CD4-positive, alpha-beta T cell (primary cell): ENCODE measurements around the gene XPC. TPM values are rescaled to one million over a fixed set of nuclear protein-coding genes. Genes with fewer than 3 reads are reported as not detected.

ENCODE experiments used
- ATAC-seq: fragments of 200-7000 bp; cut with Tn5 transposase; one replicate; pipeline ENCODE4 v1.10.0; 2022; ENCODE audit warnings: mild to moderate bottlenecking; ENCODE audit not compliant: poor library complexity
- CTCF ChIA-PET: fragments of 350-600 bp; sonication (Branson Sonifier 250); formaldehyde crosslinking; loops from one replicate; lab custom pipeline; 2021; ENCODE audit warnings: antibody characterized with exemption, inconsistent platforms; lab: Charles Lee
- POLR2A ChIA-PET: fragments of 350-600 bp; sonication (Branson Sonifier 250); formaldehyde crosslinking; loops from one replicate; lab custom pipeline; 2021; ENCODE audit warnings: antibody characterized with exemption, inconsistent platforms; lab: Charles Lee
- DNase-seq, 14 experiments: peaks; one replicate each; pipeline ENCODE4 v3.0.0-alpha.2; 2013 to 2020; ENCODE audit warnings: mixed read lengths in 2 of 14
- H3K27ac ChIP-seq, 2 donors: one replicate each; pipeline versions ENCODE4 v1.5.1 to v1.7.0; 2013; ENCODE audit warnings: low read length in 2 of 2, low read depth in 1 of 2, mild to moderate bottlenecking in 1 of 2
- H3K27me3 ChIP-seq, 2 experiments: 1 replicate in 1 of 2; 2 replicates in 1 of 2; pipeline versions ENCODE4 v1.6.1 to v1.7.0; 2013; ENCODE audit warnings: low read length in 2 of 2, control low read depth in 1 of 2, mild to moderate bottlenecking in 1 of 2, moderate library complexity in 1 of 2; ENCODE audit not compliant: insufficient read depth in 2 of 2, control insufficient read depth in 1 of 2
- H3K36me3 ChIP-seq: one replicate; pipeline ENCODE4 v1.6.1; 2013; ENCODE audit warnings: low read length, control low read depth; ENCODE audit not compliant: insufficient read depth
- H3K4me1 ChIP-seq: one replicate; pipeline ENCODE4 v1.6.1; 2013; ENCODE audit warnings: low read length, control low read depth; ENCODE audit not compliant: insufficient read depth
- H3K4me3 ChIP-seq: one replicate; pipeline ENCODE4 v1.5.1; 2013; ENCODE audit warnings: mild to moderate bottlenecking, low read length, moderate library complexity
- H3K9me3 ChIP-seq, 2 experiments: 1 replicate in 1 of 2; 2 replicates in 1 of 2; pipeline versions ENCODE4 v1.6.1 to v1.7.0; 2013; ENCODE audit warnings: low read length in 2 of 2, mild to moderate bottlenecking in 2 of 2, control low read depth in 1 of 2, moderate library complexity in 1 of 2; ENCODE audit not compliant: control insufficient read depth in 1 of 2, insufficient read depth in 1 of 2
- H3K27ac Mint-ChIP-seq: one replicate; pipeline ENCODE4 v1.8.0; 2020; ENCODE audit warnings: mixed read lengths
- H3K27me3 Mint-ChIP-seq: one replicate; pipeline ENCODE4 v1.8.0; 2021; ENCODE audit warnings: mixed read lengths
- H3K36me3 Mint-ChIP-seq: one replicate; pipeline ENCODE4 v1.8.0; 2021; ENCODE audit warnings: low read depth, mixed read lengths
- H3K4me1 Mint-ChIP-seq: one replicate; pipeline ENCODE4 v1.8.0; 2021; ENCODE audit warnings: low read depth, mixed read lengths
- H3K4me3 Mint-ChIP-seq: one replicate; pipeline ENCODE4 v1.8.0; 2020; ENCODE audit warnings: mild to moderate bottlenecking, mixed read lengths
- H3K9me3 Mint-ChIP-seq: one replicate; pipeline ENCODE4 v1.8.0; 2020; ENCODE audit warnings: mixed read lengths
- CTCF ChIP-seq: fragments of 200-600 bp; IDR thresholded peaks from one replicate; pipeline ENCODE4 v1.8.0; 2022; ENCODE audit warnings: antibody characterized with exemption, mild to moderate bottlenecking
- intact Hi-C, 2 experiments: fragments of 100-400 bp; cut with DNase I in 1 of 2; cut with micrococcal nuclease in 1 of 2; formaldehyde crosslinking; loops; one replicate each; pipeline versions ENCODE4 v1.15.1 to v1.9.0; 2023 to 2025; cut with DNase I, micrococcal nuclease
- total RNA-seq, 174 experiments: library from RNA in 2 of 174; stranded (reverse) in 2 of 174; gene quantifications; one replicate each; pipeline ENCODE4 v1.2.3 and lab custom pipeline; 2021 to 2026

Gene XPC
- total RNA-seq, 2 experiments from 2014 or later = 59.2 to 65.1 TPM

- ATAC-seq (peak; percentile 44), DNase-seq (peak in 13 of 14 experiments; percentile 37 to 78 (median 52))
- peaks cover 53% of the 10 kb centered on the region for H3K4me1 ChIP-seq
- H3K27me3 ChIP-seq = no peaks in the 10 kb centered on the region
- peaks cover 31% of the 10 kb centered on the region for H3K36me3 ChIP-seq
- ChIA-PET POLR2A (interaction anchor here (0.5 to 4.5 kb wide), 26 partner anchors 7 to 1641 kb away, joined by 3 to 129 read pairs (median 6); partner anchors contain the start of genes CCDC174, HDAC11, LSM3 and RBSN), CTCF (interaction anchor here (0.7 to 4.1 kb wide), 4 partner anchors 19 to 229 kb away, joined by 3 to 44 read pairs (median 14); partner anchors contain the start of genes LSM3 and XPC)
- H3K4me3 ChIP-seq = peak overlapping the region; percentile 96
- peak overlapping the region; percentile 96 for H3K4me3 Mint-ChIP-seq
- H3K27me3 Mint-ChIP-seq = no peaks in the 10 kb centered on the region
- no peaks in the 10 kb centered on the region for H3K9me3 ChIP-seq
- peaks cover 70% of the 10 kb centered on the region for H3K4me1 Mint-ChIP-seq
- intact Hi-C loops = loop anchor here in 1 of 2 experiments (1.0 to 10.0 kb wide), 5 partner anchors 17 to 939 kb away; partner anchors contain the start of genes CCDC174, MRPS25 and SLC6A6
- H3K9me3 Mint-ChIP-seq = no peaks in the 10 kb centered on the region
- no peak for TF ChIP-seq CTCF
- H3K27ac Mint-ChIP-seq = peak overlapping the region; percentile 91
- H3K27ac ChIP-seq = peak overlapping the region; percentile 72 to 86
- H3K36me3 Mint-ChIP-seq = peaks cover 64% of the 10 kb centered on the region
Measured at GRCh38 chr3:14125193-14126016, 53.0 kb downstream of the XPC start.

- Mint-ChIP-seq H3K27ac (peak within 1 kb of the TSS; percentile 91), H3K4me3 (peak within 1 kb of the TSS; percentile 97), H3K4me1 (peaks cover 73% of the 10 kb centered on the region), H3K9me3 (no peaks in the 10 kb centered on the region), H3K27me3 (no peaks in the 10 kb centered on the region), H3K36me3 (peaks cover 61% of the 10 kb centered on the region)
- TF ChIP-seq CTCF = no peak
- intact Hi-C loops = loop anchor here (1.0 to 10.0 kb wide), 10 partner anchors 18 to 940 kb away; partner anchors contain the start of genes LSM3 (in 2 of the 2), XPC (in 2 of the 2), CCDC174 (in 1 of the 2) and HDAC11 (in 1 of the 2)
- CTCF ChIA-PET = interaction anchor here (0.7 to 4.1 kb wide), 6 partner anchors 10 to 244 kb away, joined by 3 to 44 read pairs (median 8); partner anchors contain the start of genes LSM3, WNT7A and XPC
- Histone ChIP-seq H3K4me1 (peaks cover 53% of the 10 kb centered on the region), H3K4me3 (peak within 1 kb of the TSS; percentile 96), H3K36me3 (peaks cover 27% of the 10 kb centered on the region), H3K9me3 (no peaks in the 10 kb centered on the region), H3K27me3 (no peaks in the 10 kb centered on the region), H3K27ac (peak within 1 kb of the TSS; percentile 76 to 86)
- ATAC-seq (peak; percentile 89), DNase-seq (peak; percentile 94 to 100 (median 98))
- POLR2A ChIA-PET = interaction anchor here (0.5 to 4.5 kb wide), 27 partner anchors 8 to 1641 kb away, joined by 3 to 129 read pairs (median 6); partner anchors contain the start of genes CCDC174, HDAC11, LSM3 and RBSN
Measured at GRCh38 chr3:14124615-14125192, 53.7 kb downstream of the XPC start, which contains the start of the genes CHCHD4 and TMEM43. Gene CHCHD4, minus strand, starts transcription at chr3:14124870. Its CDS starts 194 bp downstream, at chr3:14124676. Gene TMEM43, plus strand, starts transcription at chr3:14125052. Its CDS starts 142 bp downstream, at chr3:14125194.

GRCh38 chr3:14124223-14124614 is 54.2 kb downstream of the XPC start:
- ATAC-seq = peak; percentile 6
- Histone ChIP-seq H3K4me3 (peak overlapping the region; percentile 96), H3K27ac (peak overlapping the region; percentile 76 to 86), H3K4me1 (peaks cover 53% of the 10 kb centered on the region), H3K36me3 (peaks cover 24% of the 10 kb centered on the region), H3K9me3 (no peaks in the 10 kb centered on the region), H3K27me3 (no peaks in the 10 kb centered on the region)
- Mint-ChIP-seq H3K9me3 (no peaks in the 10 kb centered on the region), H3K36me3 (peaks cover 57% of the 10 kb centered on the region), H3K4me3 (peak overlapping the region; percentile 97), H3K27me3 (no peaks in the 10 kb centered on the region), H3K27ac (peak overlapping the region; percentile 91), H3K4me1 (peaks cover 73% of the 10 kb centered on the region)
- ChIA-PET POLR2A (interaction anchor here (0.8 to 4.5 kb wide), 23 partner anchors 8 to 1283 kb away, joined by 3 to 129 read pairs (median 6); partner anchors contain the start of genes CCDC174, HDAC11, LSM3 and RBSN), CTCF (interaction anchor here (1.1 to 4.1 kb wide), 5 partner anchors 9 to 244 kb away, joined by 3 to 44 read pairs (median 14); partner anchors contain the start of genes LSM3, WNT7A and XPC)
- peak in 13 of 14 experiments; percentile 33 to 79 (median 55) for DNase-seq
- no peak for TF ChIP-seq CTCF
- intact Hi-C loops = loop anchor here (1.0 to 10.0 kb wide), 10 partner anchors 18 to 941 kb away; partner anchors contain the start of genes LSM3 (in 2 of the 2), XPC (in 2 of the 2), CCDC174 (in 1 of the 2) and HDAC11 (in 1 of the 2)
